GM23338 (cell line): ENCODE measurements around the gene SPATS2. TPM values are rescaled to one million over a fixed set of nuclear protein-coding genes. Genes with fewer than 3 reads are reported as not detected.

Experiments
- ATAC-seq: fragments of 200-7000 bp; cut with Tn5 transposase; 3 replicates; pipeline ENCODE4 v1.9.1; 2020
- DNase-seq: peaks from one replicate; pipeline ENCODE4 v3.0.0-alpha.2; 2015; ENCODE audit warnings: low spot score
- H2AFZ ChIP-seq: fragments of 200-600 bp; sonication (generic); 2 replicates; pipeline ENCODE4 v1.8.0; 2016; ENCODE audit warnings: antibody characterized with exemption, mild to moderate bottlenecking, moderate library complexity
- H3F3A ChIP-seq: fragments of 200-600 bp; sonication (generic); replicated peaks from 2 replicates; pipeline ENCODE4 v1.8.0; 2017; ENCODE audit warnings: antibody characterized with exemption, mixed run types, low read depth
- H3K27ac ChIP-seq: fragments of 200-600 bp; sonication (generic); 2 replicates; pipeline ENCODE4 v1.6.1; 2016; ENCODE audit warnings: low read depth
- H3K27me3 ChIP-seq: fragments of 200-600 bp; sonication (generic); 2 replicates; pipeline ENCODE4 v1.8.0; 2016; ENCODE audit warnings: mild to moderate bottlenecking, mixed run types, moderate library complexity; ENCODE audit not compliant: insufficient read depth
- H3K36me3 ChIP-seq: fragments of 200-600 bp; sonication (generic); 2 replicates; pipeline ENCODE4 v1.8.0; 2016; ENCODE audit warnings: mild to moderate bottlenecking; ENCODE audit not compliant: insufficient read depth
- H3K4me1 ChIP-seq: fragments of 200-600 bp; sonication (generic); 2 replicates; pipeline ENCODE4 v1.8.0; 2016; ENCODE audit warnings: mild to moderate bottlenecking, moderate library complexity; ENCODE audit not compliant: insufficient read depth
- H3K4me2 ChIP-seq: fragments of 200-600 bp; sonication (generic); 2 replicates; pipeline ENCODE4 v1.7.1; 2017; ENCODE audit warnings: mixed run types
- H3K4me3 ChIP-seq: fragments of 200-600 bp; sonication (generic); 2 replicates; pipeline ENCODE4 v1.6.1; 2016; ENCODE audit warnings: mixed run types
- H3K79me2 ChIP-seq: fragments of 200-600 bp; sonication (generic); replicated peaks from 2 replicates; pipeline ENCODE4 v1.8.0; 2017; ENCODE audit warnings: mild to moderate bottlenecking; ENCODE audit not compliant: insufficient read depth
- H3K9me2 ChIP-seq: fragments of 200-600 bp; sonication (generic); 2 replicates; pipeline ENCODE4 v1.8.0; 2017; ENCODE audit not compliant: insufficient read depth
- H4K20me1 ChIP-seq: fragments of 200-600 bp; sonication (generic); replicated peaks from 2 replicates; pipeline ENCODE4 v1.8.0; 2017; ENCODE audit warnings: mild to moderate bottlenecking; ENCODE audit not compliant: insufficient read depth
- H3K27ac Mint-ChIP-seq: 2 replicates; pipeline ENCODE4 v1.8.0; 2020; ENCODE audit warnings: inconsistent platforms, mild to moderate bottlenecking, moderate library complexity, mixed read lengths
- H3K27me3 Mint-ChIP-seq: 3 replicates; pipeline ENCODE4 v1.8.0; 2022; ENCODE audit warnings: low read depth, mild to moderate bottlenecking, moderate library complexity, mixed read lengths, inconsistent platforms; ENCODE audit not compliant: insufficient read depth, poor library complexity
- H3K36me3 Mint-ChIP-seq: 3 replicates; pipeline ENCODE4 v1.8.0; 2021; ENCODE audit warnings: low read depth, mild to moderate bottlenecking, inconsistent platforms, moderate library complexity, mixed read lengths
- H3K4me1 Mint-ChIP-seq: 3 replicates; pipeline ENCODE4 v1.8.0; 2020; ENCODE audit warnings: mild to moderate bottlenecking, inconsistent platforms, mixed read lengths
- H3K4me3 Mint-ChIP-seq: 3 replicates; pipeline ENCODE4 v1.8.0; 2021; ENCODE audit warnings: moderate library complexity, mild to moderate bottlenecking, inconsistent platforms, mixed read lengths
- H3K9me3 Mint-ChIP-seq: 3 replicates; pipeline ENCODE4 v1.8.0; 2020; ENCODE audit warnings: moderate library complexity, mild to moderate bottlenecking, inconsistent platforms, mixed read lengths
- CREB1 ChIP-seq: fragments of 250-450 bp; sonication (Bioruptor Pico); IDR thresholded peaks from 2 replicates; pipeline ENCODE4 v1.5.0; 2020; ENCODE audit warnings: low read depth, mild to moderate bottlenecking, moderate library complexity
- CTCF ChIP-seq, 2 experiments: fragments of 200-600 bp in 1 of 2; sonication (generic) in 1 of 2; conservative IDR thresholded peaks; 2 replicates each; pipeline versions ENCODE4 v1.5.1 to v1.6.1; 2016 to 2017; ENCODE audit warnings: antibody characterized with exemption in 2 of 2, low read depth in 2 of 2, mild to moderate bottlenecking in 2 of 2, moderate library complexity in 1 of 2
- EZH2 ChIP-seq: fragments of 200-600 bp; sonication (generic); IDR thresholded peaks from one replicate; pipeline ENCODE4 v1.8.0; 2017; ENCODE audit warnings: antibody characterized with exemption, mild to moderate bottlenecking, low read depth; ENCODE audit not compliant: unreplicated experiment
- JUNB ChIP-seq: IDR thresholded peaks from one replicate; pipeline ENCODE4 v1.6.1; 2016; ENCODE audit warnings: antibody characterized with exemption; ENCODE audit not compliant: unreplicated experiment
- NANOG ChIP-seq: IDR thresholded peaks from 2 replicates; pipeline ENCODE4 v1.6.1; 2016; ENCODE audit warnings: antibody characterized with exemption, borderline replicate concordance
- POLR2AphosphoS5 ChIP-seq: IDR thresholded peaks from 2 replicates; pipeline ENCODE4 v1.6.1; 2016; ENCODE audit warnings: antibody characterized with exemption, low read depth
- REST ChIP-seq: IDR thresholded peaks from one replicate; pipeline ENCODE4 v1.6.1; 2018; ENCODE audit warnings: antibody characterized with exemption; ENCODE audit not compliant: unreplicated experiment
- STAT1 ChIP-seq: IDR thresholded peaks from one replicate; pipeline ENCODE4 v1.6.1; 2016; ENCODE audit warnings: antibody characterized with exemption; ENCODE audit not compliant: unreplicated experiment
- ZNF114 ChIP-seq: fragments of 250-450 bp; sonication (Bioruptor Pico); IDR thresholded peaks from 2 replicates; pipeline ENCODE4 v1.5.0; 2020; ENCODE audit warnings: mild to moderate bottlenecking, moderate library complexity
- ZNF331 ChIP-seq: fragments of 250-450 bp; sonication (Bioruptor Pico); IDR thresholded peaks from 2 replicates; pipeline ENCODE4 v1.5.0; 2020; ENCODE audit warnings: low read depth, mild to moderate bottlenecking, moderate library complexity
- polyA plus RNA-seq: library from polyadenylated mRNA; unstranded; fragments of >200 nt; fragmentation: Nextera tagmentation; extraction: Ambion mirVana; gene quantifications from 2 replicates; pipeline ENCODE4 v1.2.1, GENCODE V29; 2016
- total RNA-seq: library from RNA; depleted of rRNA; stranded (reverse); fragments of >200 nt; shearing (Covaris generic); gene quantifications from 2 replicates; pipeline ENCODE4 v1.2.3, GENCODE V29; 2014
- TF ChIP-seq, protein P1 (sequence below): fragments of 250-450 bp; sonication (Bioruptor Pico); IDR thresholded peaks from 2 replicates; pipeline ENCODE4 v1.5.0; 2020; ENCODE audit warnings: mild to moderate bottlenecking, moderate library complexity

SPATS2 gene
- total and polyA plus RNA-seq, 2 experiments from 2014 or later, result 20.6 to 61.0 TPM

GRCh38 chr12:49400304-49400703 is 33.0 kb downstream of the SPATS2 start (continued):
- TF ChIP-seq REST (no peak), ZNF331 (no peak), CTCF (conservative IDR thresholded peaks at IDR 0.05; ENCODE audit: low read depth in 2 of 2) (no peak), ZNF114 (CRISPR knock-in tag) (no peak), STAT1 (no peak), JUNB (no peak), EZH2 (no peak), CREB1 (CRISPR knock-in tag) (no peak), POLR2AphosphoS5 (no peak)

DNA sequence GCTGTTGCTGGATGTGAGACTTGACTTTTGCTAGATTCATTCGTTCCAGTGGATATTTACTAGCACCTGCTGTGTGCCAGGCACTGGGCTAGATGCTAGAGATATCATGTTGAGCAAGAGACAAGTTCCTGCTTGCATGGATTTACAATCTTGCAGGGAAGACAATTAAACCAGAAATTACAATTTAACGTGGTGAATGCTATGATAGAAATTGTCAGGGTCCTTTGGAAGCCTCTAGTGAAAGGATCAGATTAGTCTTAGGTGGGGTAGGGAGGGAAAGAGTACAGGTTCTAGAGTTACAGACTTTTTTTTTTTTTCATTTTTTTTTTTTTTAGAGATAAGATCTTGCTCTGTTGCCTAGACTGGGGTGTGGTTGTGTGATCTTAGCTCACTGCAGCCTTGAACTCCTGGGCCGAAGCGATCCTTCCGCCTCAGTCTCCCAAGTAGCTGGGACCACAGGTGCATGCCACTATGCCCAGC is 36.7 kb downstream of the SPATS2 start:
- Mint-ChIP-seq H3K27me3 (no peaks in the 10 kb centered on the region), H3K27ac (peak overlapping the region; percentile 31; the same call in 1 of the 2 replicates), H3K36me3 (no peaks in the 10 kb centered on the region), H3K9me3 (no peaks in the 10 kb centered on the region), H3K4me3 (no peak overlapping the region), H3K4me1 (peaks cover 12% of the 10 kb centered on the region)
- TF ChIP-seq NANOG (no peak), EZH2 (no peak), JUNB (no peak), CTCF (conservative IDR thresholded peaks at IDR 0.05; ENCODE audit: low read depth in 2 of 2) (no peak), CREB1 (CRISPR knock-in tag) (no peak)
- TF ChIP-seq, protein P1, sequence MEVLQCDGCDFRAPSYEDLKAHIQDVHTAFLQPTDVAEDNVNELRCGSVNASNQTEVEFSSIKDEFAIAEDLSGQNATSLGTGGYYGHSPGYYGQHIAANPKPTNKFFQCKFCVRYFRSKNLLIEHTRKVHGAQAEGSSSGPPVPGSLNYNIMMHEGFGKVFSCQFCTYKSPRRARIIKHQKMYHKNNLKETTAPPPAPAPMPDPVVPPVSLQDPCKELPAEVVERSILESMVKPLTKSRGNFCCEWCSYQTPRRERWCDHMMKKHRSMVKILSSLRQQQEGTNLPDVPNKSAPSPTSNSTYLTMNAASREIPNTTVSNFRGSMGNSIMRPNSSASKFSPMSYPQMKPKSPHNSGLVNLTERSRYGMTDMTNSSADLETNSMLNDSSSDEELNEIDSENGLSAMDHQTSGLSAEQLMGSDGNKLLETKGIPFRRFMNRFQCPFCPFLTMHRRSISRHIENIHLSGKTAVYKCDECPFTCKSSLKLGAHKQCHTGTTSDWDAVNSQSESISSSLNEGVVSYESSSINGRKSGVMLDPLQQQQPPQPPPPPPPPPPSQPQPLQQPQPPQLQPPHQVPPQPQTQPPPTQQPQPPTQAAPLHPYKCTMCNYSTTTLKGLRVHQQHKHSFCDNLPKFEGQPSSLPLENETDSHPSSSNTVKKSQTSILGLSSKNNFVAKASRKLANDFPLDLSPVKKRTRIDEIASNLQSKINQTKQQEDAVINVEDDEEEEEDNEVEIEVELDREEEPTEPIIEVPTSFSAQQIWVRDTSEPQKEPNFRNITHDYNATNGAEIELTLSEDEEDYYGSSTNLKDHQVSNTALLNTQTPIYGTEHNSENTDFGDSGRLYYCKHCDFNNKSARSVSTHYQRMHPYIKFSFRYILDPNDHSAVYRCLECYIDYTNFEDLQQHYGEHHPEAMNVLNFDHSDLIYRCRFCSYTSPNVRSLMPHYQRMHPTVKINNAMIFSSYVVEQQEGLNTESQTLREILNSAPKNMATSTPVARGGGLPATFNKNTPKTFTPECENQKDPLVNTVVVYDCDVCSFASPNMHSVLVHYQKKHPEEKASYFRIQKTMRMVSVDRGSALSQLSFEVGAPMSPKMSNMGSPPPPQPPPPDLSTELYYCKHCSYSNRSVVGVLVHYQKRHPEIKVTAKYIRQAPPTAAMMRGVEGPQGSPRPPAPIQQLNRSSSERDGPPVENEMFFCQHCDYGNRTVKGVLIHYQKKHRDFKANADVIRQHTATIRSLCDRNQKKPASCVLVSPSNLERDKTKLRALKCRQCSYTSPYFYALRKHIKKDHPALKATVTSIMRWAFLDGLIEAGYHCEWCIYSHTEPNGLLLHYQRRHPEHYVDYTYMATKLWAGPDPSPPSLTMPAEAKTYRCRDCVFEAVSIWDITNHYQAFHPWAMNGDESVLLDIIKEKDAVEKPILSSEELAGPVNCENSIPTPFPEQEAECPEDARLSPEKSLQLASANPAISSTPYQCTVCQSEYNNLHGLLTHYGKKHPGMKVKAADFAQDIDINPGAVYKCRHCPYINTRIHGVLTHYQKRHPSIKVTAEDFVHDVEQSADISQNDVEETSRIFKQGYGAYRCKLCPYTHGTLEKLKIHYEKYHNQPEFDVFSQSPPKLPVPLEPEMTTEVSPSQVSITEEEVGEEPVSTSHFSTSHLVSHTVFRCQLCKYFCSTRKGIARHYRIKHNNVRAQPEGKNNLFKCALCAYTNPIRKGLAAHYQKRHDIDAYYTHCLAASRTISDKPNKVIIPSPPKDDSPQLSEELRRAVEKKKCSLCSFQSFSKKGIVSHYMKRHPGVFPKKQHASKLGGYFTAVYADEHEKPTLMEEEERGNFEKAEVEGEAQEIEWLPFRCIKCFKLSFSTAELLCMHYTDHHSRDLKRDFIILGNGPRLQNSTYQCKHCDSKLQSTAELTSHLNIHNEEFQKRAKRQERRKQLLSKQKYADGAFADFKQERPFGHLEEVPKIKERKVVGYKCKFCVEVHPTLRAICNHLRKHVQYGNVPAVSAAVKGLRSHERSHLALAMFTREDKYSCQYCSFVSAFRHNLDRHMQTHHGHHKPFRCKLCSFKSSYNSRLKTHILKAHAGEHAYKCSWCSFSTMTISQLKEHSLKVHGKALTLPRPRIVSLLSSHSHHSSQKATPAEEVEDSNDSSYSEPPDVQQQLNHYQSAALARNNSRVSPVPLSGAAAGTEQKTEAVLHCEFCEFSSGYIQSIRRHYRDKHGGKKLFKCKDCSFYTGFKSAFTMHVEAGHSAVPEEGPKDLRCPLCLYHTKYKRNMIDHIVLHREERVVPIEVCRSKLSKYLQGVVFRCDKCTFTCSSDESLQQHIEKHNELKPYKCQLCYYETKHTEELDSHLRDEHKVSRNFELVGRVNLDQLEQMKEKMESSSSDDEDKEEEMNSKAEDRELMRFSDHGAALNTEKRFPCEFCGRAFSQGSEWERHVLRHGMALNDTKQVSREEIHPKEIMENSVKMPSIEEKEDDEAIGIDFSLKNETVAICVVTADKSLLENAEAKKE, result no peak
- Histone ChIP-seq H3K4me1 (peaks cover 5% of the 10 kb centered on the region), H3K9me2 (no peaks in the 10 kb centered on the region), H4K20me1 (peaks cover 15% of the 10 kb centered on the region), H3K27me3 (no peaks in the 10 kb centered on the region), H3K36me3 (no peaks in the 10 kb centered on the region), H2AFZ (no peak overlapping the region), H3K4me2 (no peak overlapping the region), H3K4me3 (no peak overlapping the region), H3K79me2 (peaks cover 19% of the 10 kb centered on the region), H3K27ac (no peak overlapping the region), H3F3A (no peaks in the 10 kb centered on the region)
- ATAC-seq (no peak), DNase-seq (no peak)
